HCT116 (cell line): Measurements from ENCODE around the gene SYNE1.

Experiments used
- ATF3 ChIP-seq: IDR thresholded peaks from 2 replicates; pipeline ENCODE4 v1.6.1; 2012
- CEBPB ChIP-seq: IDR thresholded peaks from 2 replicates; pipeline ENCODE4 v1.6.1; 2012; ENCODE audit warnings: low read depth
- CTCF ChIP-seq, 3 experiments: fragments of 200-600 bp in 1 of 3; sonication (generic) in 1 of 3; IDR thresholded peaks in 2 of 3; conservative IDR thresholded peaks in 1 of 3; 2 replicates each; pipeline ENCODE4 v1.5.1; 2012 to 2017; ENCODE audit warnings: low read depth in 2 of 3, low read length in 2 of 3, antibody characterized with exemption in 1 of 3, borderline replicate concordance in 1 of 3, control low read depth in 1 of 3, mild to moderate bottlenecking in 1 of 3, mixed read lengths in 1 of 3, mixed run types in 1 of 3, moderate library complexity in 1 of 3; ENCODE audit not compliant: insufficient read depth in 1 of 3
- EZH2 ChIP-seq: fragments of 200-600 bp; sonication (generic); IDR thresholded peaks from 2 replicates; pipeline ENCODE4 v1.6.1; 2017; ENCODE audit warnings: antibody characterized with exemption, mixed run types
- POLR2A ChIP-seq: IDR thresholded peaks from 2 replicates; pipeline ENCODE4 v1.7.0; 2011; ENCODE audit warnings: borderline replicate concordance; ENCODE audit not compliant: insufficient read depth, insufficient read length; ENCODE audit errors: extremely low read depth
- POLR2AphosphoS5 ChIP-seq: IDR thresholded peaks from 2 replicates; pipeline ENCODE4 v1.6.1; 2011; ENCODE audit warnings: mild to moderate bottlenecking, low read depth, low read length, moderate library complexity

- no peak for TF ChIP-seq ATF3
- no peak for TF ChIP-seq CTCF (IDR thresholded peaks at IDR 0.05 in 2 of 3, conservative IDR thresholded peaks at IDR 0.05 in 1 of 3; ENCODE audit: borderline replicate concordance in 1 of 3, insufficient read depth in 1 of 3, low read depth in 2 of 3, low read length in 2 of 3)
- TF ChIP-seq POLR2AphosphoS5, result no peak
- no peak for TF ChIP-seq EZH2
- no peak for TF ChIP-seq POLR2A
- TF ChIP-seq CEBPB, result no peak
Observed at GRCh38 chr6:152386131-152386530, 251.0 kb downstream of the SYNE1 start.
